ENCODE data around the gene AAMP.

DNA sequence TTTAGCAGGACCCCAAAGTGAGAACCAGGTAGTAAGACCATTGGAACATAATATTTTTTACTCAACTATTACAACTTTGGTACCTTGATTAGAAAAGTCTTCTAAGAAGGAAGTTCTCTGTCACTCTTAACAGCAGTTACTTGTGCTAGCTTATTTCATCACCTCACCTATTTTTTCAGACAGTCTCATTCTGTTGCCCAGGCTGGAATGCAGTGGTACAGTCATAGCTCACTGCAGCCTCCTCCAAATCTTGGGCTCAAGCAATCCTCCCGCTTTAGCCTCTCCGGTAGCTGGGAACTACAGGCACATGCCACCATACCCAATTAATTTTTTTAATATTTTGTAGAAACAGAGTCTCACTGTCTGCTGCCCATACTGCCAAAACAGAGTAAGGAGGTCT is 34.9 kb downstream of the AAMP start:
- no peak for TF ChIP-seq CTCF (IDR thresholded peaks at IDR 0.05)
- no peak for TF ChIP-seq POLR2A (IDR thresholded peaks at IDR 0.05)

All from adrenal gland (tissue), 5 donors.